Bone marrow (tissue), 2 donors: ENCODE measurements around the gene TECPR2.
A peak's percentile ranks its signal among the peaks of the same experiment; 100 is the strongest.

Experiments used
- DNase-seq, 2 donors: peaks; one replicate each; lab custom pipeline; 2025; lab: John Stamatoyannopoulos, UW

The TECPR2 gene

DNA sequence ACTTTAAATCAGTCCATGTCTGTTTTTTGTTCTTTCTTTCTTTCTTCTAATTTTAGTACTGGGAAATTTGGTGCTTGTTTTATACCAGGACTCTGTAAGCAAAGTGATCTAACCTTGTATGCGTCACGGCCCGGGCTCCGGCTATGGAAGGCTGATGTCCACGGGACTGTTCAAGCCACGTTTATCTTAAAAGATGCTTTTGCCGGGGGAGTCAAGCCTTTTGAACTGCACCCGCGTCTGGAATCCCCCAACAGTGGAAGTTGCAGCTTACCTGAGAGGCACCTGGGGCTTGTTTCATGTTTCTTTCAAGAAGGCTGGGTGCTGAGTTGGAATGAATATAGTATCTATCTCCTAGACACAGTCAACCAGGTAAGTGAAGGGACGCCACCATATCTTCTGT is 62.2 kb downstream of the TECPR2 start:
- no peak for DNase-seq

DNA sequence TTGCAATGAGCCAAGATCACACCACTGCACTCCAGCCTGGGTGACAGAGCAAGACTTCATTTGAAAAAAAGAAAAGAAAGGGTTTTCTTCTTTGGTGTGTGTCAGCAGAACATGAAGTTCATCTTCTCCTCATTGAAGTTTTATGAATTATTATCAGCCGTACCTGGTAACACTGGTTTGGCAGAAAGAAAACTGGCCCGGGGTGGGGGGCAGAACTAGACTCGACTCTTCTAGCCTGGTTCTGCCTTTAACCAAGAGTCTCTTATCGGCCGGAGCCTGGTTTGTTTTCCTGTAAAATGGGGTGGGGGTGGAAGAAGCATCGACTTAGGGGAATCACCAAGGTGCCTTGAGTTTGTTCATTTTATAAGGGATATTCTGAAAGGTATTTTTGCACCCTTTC is 64.1 kb downstream of the TECPR2 start:
- no peak for DNase-seq

GRCh38 chr14:102427642-102428041 is 64.9 kb downstream of the TECPR2 start:
- DNase-seq, result no peak

- no peak for DNase-seq
Observed at GRCh38 chr14:102430212-102430908, 67.6 kb downstream of the TECPR2 start.

GRCh38 chr14:102431751-102432150 is 69.0 kb downstream of the TECPR2 start:
- no peak for DNase-seq

GRCh38 chr14:102434647-102435175 is 72.0 kb downstream of the TECPR2 start:
- no peak for DNase-seq

GRCh38 chr14:102437997-102438915 is 75.5 kb downstream of the TECPR2 start:
- peak; percentile 21 to 71 for DNase-seq

DNA sequence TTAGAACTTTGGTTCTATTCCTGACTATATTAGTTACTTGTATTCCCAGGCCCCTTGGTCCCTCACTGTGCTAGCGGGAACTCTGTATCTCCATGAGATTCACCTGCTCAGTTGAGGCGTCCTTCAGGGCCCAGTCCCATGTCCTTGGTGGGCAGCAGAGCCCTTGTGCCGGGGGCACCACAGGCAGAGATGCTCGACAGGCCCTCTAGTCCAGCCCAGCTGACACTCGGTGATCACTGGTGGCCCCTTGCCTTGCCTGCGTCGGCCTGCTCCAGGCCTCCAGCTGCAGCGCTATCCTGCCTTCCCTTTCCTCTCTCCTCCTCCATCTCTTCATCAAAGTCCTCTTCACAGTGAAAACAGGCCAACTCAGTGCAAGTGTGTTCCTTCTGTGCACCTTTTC is 76.8 kb downstream of the TECPR2 start:
- DNase-seq, result no peak

DNA sequence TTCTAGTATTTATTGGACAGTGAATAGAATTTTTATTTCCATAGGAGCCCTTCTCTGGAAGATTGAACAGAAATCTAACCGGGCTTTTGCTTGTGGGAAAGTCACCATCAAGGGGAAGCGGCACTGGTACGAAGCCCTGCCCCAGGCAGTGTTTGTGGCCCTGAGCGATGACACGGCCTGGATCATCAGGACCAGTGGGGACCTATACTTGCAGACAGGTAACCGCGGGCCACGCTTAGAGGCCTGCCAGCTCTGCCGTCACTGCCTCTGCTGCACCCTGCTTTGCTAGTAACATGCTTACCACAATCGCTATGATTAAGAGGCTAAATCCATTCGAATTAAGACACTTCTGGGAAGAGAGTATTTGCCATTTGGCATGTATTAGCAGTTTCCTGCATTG is 77.7 kb downstream of the TECPR2 start:
- no peak for DNase-seq

GRCh38 chr14:102442241-102443211 is 79.8 kb downstream of the TECPR2 start:
- DNase-seq, result no peak

- no peak for DNase-seq
Observed at GRCh38 chr14:102445066-102445465, 82.3 kb downstream of the TECPR2 start.

- no peak for DNase-seq
Observed at GRCh38 chr14:102445641-102446040, 82.9 kb downstream of the TECPR2 start.

DNA sequence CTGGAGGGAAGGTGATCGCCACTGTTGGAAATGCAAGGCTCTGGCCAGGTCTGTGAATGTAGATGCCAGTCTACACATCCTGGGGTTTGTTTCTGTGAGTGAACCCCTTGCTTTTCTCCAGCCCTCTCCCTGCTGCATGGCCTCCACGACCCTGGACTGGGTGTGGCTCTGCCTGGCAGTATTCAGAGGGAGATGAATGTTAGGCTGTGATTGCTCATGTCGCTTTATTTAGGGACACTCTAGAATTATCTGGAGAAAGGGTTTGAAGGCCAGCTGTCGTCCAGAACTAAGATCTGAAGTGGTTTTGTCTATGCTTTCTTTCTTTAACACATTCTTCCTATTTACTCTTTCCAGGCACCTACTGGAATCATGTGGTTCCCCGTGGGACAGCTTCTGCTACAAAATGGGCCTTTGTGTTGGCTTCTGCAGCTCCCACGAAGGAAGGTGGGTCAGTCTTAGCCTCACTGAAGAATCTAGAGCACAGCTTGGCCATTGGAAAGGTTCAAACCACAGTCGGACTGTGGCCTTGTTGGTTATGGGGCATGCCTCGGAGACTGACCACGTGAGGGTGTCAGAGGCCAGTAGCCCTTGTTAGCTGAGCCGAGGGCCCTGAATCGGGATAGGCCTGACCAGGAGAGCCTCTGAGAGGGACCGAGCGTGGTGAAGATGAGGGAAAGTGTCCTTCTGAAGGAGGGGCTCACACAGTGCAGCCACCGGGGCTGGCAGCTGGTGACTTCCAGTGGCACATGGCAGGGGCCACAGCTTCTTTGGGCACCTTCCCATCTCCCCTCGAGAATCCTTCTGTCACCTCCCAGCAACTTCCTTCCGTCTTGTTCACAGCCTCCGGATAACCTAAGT is 87.7 kb downstream of the TECPR2 start:
- DNase-seq, result no peak

GRCh38 chr14:102451064-102451352 is 88.3 kb downstream of the TECPR2 start:
- no peak for DNase-seq

- DNase-seq, result no peak
Observed at GRCh38 chr14:102452302-102452701, 89.6 kb downstream of the TECPR2 start.

- no peak for DNase-seq
Observed at GRCh38 chr14:102454711-102455110, 92.0 kb downstream of the TECPR2 start.

DNA sequence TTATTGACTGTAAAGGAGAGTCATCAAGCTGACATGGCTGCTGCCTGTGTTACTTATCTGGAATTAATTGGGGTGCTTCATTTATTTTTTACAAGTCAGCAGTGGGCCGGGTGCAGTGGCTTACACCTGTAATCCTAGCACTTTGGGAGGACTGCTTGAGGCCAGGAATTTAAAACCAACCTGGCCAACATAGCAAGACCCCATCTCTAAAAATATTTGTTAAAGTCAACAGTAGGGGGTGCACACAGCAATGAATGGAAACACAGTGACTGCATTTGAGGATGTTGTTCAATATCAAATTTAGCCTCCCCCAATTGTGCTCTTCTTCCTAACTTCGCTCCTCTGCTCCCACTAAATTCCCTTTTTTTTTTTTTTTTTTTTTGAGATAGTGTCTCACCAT is 94.8 kb downstream of the TECPR2 start:
- no peak for DNase-seq

DNA sequence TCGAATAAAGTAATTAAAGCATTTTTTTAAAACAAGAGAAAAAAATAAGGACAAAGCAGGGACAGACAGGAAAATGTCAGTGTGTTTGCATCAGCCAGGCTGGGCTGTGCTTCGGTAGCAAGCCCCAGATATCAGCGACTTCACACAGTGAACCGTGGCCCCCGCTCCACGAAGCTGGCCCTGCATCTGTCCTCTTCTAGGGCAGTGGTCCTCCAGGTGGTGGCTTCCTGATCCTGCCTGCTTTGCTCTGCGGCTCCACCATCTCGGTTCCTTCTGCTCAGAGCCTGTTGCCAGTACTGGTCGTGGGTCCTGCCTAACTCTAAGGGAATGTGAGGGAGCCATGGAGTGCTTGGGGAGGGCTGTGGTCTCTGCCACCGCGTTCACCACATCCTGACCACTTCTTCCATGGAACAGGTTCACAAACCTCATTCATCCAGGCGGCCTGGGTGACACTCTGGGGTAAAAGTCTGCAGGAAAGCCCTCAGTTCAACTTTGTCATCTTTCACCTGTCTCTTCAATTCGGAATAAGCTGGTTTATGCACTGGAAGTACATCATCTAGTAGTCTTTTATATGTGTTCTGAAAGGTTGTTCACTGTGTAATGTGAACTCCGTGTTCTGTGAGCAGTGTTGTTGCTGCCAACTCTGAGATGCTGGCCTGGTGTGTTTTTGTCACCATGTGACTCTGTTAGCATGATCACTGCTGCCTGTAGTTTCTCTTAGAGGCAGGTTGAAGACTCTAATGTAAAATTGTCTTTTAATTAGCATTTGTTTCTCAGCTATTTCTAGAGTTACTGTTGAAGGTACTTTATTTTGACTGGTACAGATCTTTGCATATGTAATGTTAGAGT is 99.0 kb downstream of the TECPR2 start:
- DNase-seq, result no peak

GRCh38 chr14:102462391-102462790 is 99.7 kb downstream of the TECPR2 start:
- no peak for DNase-seq

DNA sequence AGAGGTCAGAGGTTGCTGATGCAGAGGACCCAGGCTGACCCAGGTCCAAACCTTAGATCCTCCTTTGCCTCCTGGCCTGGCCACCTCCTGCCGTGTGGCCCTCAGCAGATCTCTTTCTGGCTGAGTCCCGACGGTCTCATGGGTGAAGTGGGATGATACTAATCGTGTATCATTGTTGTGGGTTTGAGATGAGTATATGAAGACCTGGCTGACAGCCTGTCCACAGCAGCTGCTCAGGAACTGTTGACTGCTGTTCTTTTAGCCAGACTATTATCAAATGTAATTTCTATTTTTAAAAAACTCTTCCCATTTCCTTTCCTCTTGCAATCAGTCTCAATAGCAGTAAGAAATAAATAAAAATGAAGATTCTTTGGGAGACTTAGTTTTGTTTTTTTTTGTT is 101.3 kb downstream of the TECPR2 start:
- no peak for DNase-seq
